Measurements from ENCODE around the gene PHACTR1.

Gene PHACTR1

GRCh38 chr6:13247627-13248026, 531.1 kb downstream of the PHACTR1 start:
- TF ChIP-seq CEBPB (IDR thresholded peaks at IDR 0.05) (no peak), EP300 (IDR thresholded peaks at IDR 0.05; ENCODE audit: borderline replicate concordance) (no peak), TCF12 (IDR thresholded peaks at IDR 0.05; ENCODE audit: low read depth) (no peak), MAX (IDR thresholded peaks at IDR 0.05) (no peak), NFIC (IDR thresholded peaks at IDR 0.05) (no peak), EGR1 (IDR thresholded peaks at IDR 0.05) (no peak), REST (IDR thresholded peaks at IDR 0.05; ENCODE audit: low read depth) (no peak), TEAD4 (IDR thresholded peaks at IDR 0.05) (no peak), YY1 (IDR thresholded peaks at IDR 0.05; ENCODE audit: low read depth) (no peak), CREB1 (IDR thresholded peaks at IDR 0.05; ENCODE audit: low read depth) (no peak), TAF1 (IDR thresholded peaks at IDR 0.05; ENCODE audit: low read depth) (no peak), ZBTB7A (IDR thresholded peaks at IDR 0.05; ENCODE audit: low read depth) (no peak), RAD21 (IDR thresholded peaks at IDR 0.05; ENCODE audit: low read depth) (no peak), USF1 (IDR thresholded peaks at IDR 0.05) (no peak), FOXM1 (IDR thresholded peaks at IDR 0.05; ENCODE audit: borderline replicate concordance, low read depth) (no peak)

GRCh38 chr6:13248053-13248452, 531.5 kb downstream of the PHACTR1 start:
- TF ChIP-seq FOXM1 (IDR thresholded peaks at IDR 0.05; ENCODE audit: borderline replicate concordance, low read depth), result no peak
- TF ChIP-seq ZBTB7A (IDR thresholded peaks at IDR 0.05; ENCODE audit: low read depth), result no peak
- no peak for TF ChIP-seq TAF1 (IDR thresholded peaks at IDR 0.05; ENCODE audit: low read depth)
- TF ChIP-seq RAD21 (IDR thresholded peaks at IDR 0.05; ENCODE audit: low read depth), result no peak
- no peak for TF ChIP-seq CEBPB (IDR thresholded peaks at IDR 0.05)
- no peak for TF ChIP-seq NFIC (IDR thresholded peaks at IDR 0.05)

GRCh38 chr6:13248584-13248985, 532.0 kb downstream of the PHACTR1 start:
- no peak for TF ChIP-seq FOXM1 (IDR thresholded peaks at IDR 0.05; ENCODE audit: borderline replicate concordance, low read depth)
- no peak for TF ChIP-seq REST (IDR thresholded peaks at IDR 0.05; ENCODE audit: low read depth)

GRCh38 chr6:13248994-13249393, 532.4 kb downstream of the PHACTR1 start:
- TF ChIP-seq FOXM1 (IDR thresholded peaks at IDR 0.05; ENCODE audit: borderline replicate concordance, low read depth), result no peak

- TF ChIP-seq TAF1 (IDR thresholded peaks at IDR 0.05; ENCODE audit: low read depth) (no peak), MAX (IDR thresholded peaks at IDR 0.05) (no peak), TCF12 (IDR thresholded peaks at IDR 0.05; ENCODE audit: low read depth) (no peak), EP300 (IDR thresholded peaks at IDR 0.05; ENCODE audit: borderline replicate concordance) (no peak), YY1 (IDR thresholded peaks at IDR 0.05; ENCODE audit: low read depth) (no peak), EGR1 (IDR thresholded peaks at IDR 0.05) (no peak), REST (IDR thresholded peaks at IDR 0.05; ENCODE audit: low read depth) (no peak), CREB1 (IDR thresholded peaks at IDR 0.05; ENCODE audit: low read depth) (no peak), FOXM1 (IDR thresholded peaks at IDR 0.05; ENCODE audit: borderline replicate concordance, low read depth) (no peak), USF1 (IDR thresholded peaks at IDR 0.05) (no peak), ZBTB7A (IDR thresholded peaks at IDR 0.05; ENCODE audit: low read depth) (no peak), CEBPB (IDR thresholded peaks at IDR 0.05) (no peak), NFIC (IDR thresholded peaks at IDR 0.05) (no peak)
These were observed 533.2 kb downstream of the PHACTR1 start for GRCh38 chr6:13249817-13250216.

All from Ishikawa (cell line).